Testis (tissue), 3 donors: ENCODE data around the gene PSMB10. TPM values are rescaled to one million over a fixed set of nuclear protein-coding genes. Genes with fewer than 3 reads are reported as not detected.

Experiments
- DNase-seq: peaks from one replicate; pipeline ENCODE4 v3.0.0-alpha.2; 2019
- H3K27ac ChIP-seq, 2 donors: fragments of 200-600 bp; sonication (generic); one replicate each; pipeline ENCODE4 v1.5.1; 2019
- H3K27me3 ChIP-seq: fragments of 200-600 bp; sonication (generic); one replicate; pipeline ENCODE4 v1.5.1; 2019
- H3K36me3 ChIP-seq: fragments of 200-600 bp; sonication (generic); one replicate; pipeline ENCODE4 v1.5.1; 2017; ENCODE audit warnings: low read depth; ENCODE audit errors: missing control alignments
- H3K4me1 ChIP-seq: fragments of 200-600 bp; sonication (generic); one replicate; pipeline ENCODE4 v1.5.1; 2019
- H3K4me3 ChIP-seq, 2 donors: fragments of 200-600 bp; sonication (generic); one replicate each; pipeline ENCODE4 v1.5.1; 2017 to 2019
- H3K9me3 ChIP-seq: fragments of 200-600 bp; sonication (generic); one replicate; pipeline ENCODE4 v1.5.1; 2017
- POLR2A ChIP-seq: fragments of 450-650 bp; IDR thresholded peaks from one replicate; pipeline ENCODE4 v1.6.1; 2017; ENCODE audit warnings: antibody characterized with exemption, mild to moderate bottlenecking, moderate library complexity
- WGBS, 2 donors: methylation state at CpG; one replicate each; pipeline ENCODE4 v1.1.5; 2018; 5-methylcytosine and 5-hydroxymethylcytosine counted together
- intact Hi-C: fragments of 100-400 bp; cut with DNase I; formaldehyde crosslinking; loops from one replicate; pipeline ENCODE4 v1.15.1; 2023; ENCODE audit warnings: low total_unique reads
- polyA plus RNA-seq: library from polyadenylated mRNA; stranded (reverse); fragments of 350-450 nt; fragmentation: Illumina TruSeq; extraction: RNeasy Lipid Tissue Mini Kit (QIAGEN cat#74804); gene quantifications from one replicate; pipeline ENCODE4 v1.2.3, GENCODE V29; 2014; ENCODE audit warnings: low read depth, low replicate concordance; ENCODE audit not compliant: insufficient read depth
- total RNA-seq, 2 donors: library from RNA; depleted of rRNA; stranded (reverse); fragments of >200 nt; gene quantifications; one replicate each; pipeline ENCODE4 v1.2.3, GENCODE V29; 2016
- TF ChIP-seq, protein P1 (sequence below), 3 experiments: fragments of 450-650 bp in 2 of 3; fragments of 200-600 bp in 1 of 3; sonication (generic) in 1 of 3; IDR thresholded peaks; one replicate each; pipeline ENCODE4 v1.5.1; 2016 to 2019; ENCODE audit warnings: antibody characterized with exemption in 3 of 3, mild to moderate bottlenecking in 2 of 3, moderate library complexity in 1 of 3

The PSMB10 gene
- total and polyA plus RNA-seq, 3 donors from 2014 or later: 13.2 to 49.1 (median 14.2) TPM

DNA sequence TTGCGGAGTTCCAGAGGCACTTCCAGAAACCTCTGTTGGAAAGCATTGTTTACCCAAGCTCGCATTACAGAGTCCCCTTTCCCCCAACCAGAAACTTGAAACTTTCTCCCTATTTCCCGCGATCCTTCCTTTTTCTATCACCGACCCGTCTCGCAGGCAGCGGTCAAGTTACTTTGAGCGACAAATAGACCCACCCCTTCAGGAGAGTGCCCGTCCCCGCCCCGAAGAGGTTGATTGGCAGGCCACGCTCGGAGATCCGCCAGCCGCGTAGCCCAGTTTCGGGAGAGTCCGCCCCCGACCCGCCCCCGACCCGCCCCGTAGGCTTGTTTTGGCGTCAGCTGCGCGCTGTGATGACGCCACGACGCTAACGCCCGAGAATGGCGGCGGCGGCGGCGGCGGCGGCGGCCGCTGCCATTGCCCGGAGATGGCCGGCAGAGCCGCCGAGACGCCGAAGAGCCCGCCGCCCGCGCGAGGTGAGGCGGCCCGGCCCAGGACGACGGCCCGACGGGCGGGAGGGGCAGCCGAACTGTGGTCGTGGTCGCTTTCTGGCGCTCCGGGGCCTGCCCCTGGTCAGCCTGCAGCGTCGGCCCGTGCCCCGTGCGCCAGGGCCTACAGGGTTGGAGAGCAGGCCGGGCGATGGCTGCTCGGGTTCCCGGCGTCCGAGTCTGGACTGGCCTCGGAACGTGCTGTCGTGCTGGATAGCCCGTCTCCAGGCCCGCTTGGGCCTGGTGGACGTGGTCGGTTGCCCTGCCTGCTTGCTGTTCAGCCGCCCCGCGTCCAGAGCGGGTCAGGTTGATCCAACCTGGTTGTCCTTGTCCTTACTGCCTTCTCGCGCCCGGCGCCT, 43.5 kb downstream of the PSMB10 start, which contains the start of gene PSKH1:
TSS of gene PSKH1 (plus strand) at position 356 of the 844 bp plus-strand sequence. CDS start 15,496 bp downstream, outside the sequence.
- intact Hi-C loops: no loop called here
- Histone ChIP-seq H3K4me3 (peak within 1 kb of the TSS; percentile 90 to 96), H3K9me3 (no peaks in the 10 kb centered on the region), H3K27ac (peak within 1 kb of the TSS; percentile 93 to 94), H3K27me3 (no peaks in the 10 kb centered on the region), H3K4me1 (peaks cover 18% of the 10 kb centered on the region), H3K36me3 (no peaks in the 10 kb centered on the region)
- 1% methylated on average over 14 to 31 of the region's 90 CpGs for WGBS, 2 donors
- peak; percentile 20 for TF ChIP-seq POLR2A
- TF ChIP-seq, protein P1, sequence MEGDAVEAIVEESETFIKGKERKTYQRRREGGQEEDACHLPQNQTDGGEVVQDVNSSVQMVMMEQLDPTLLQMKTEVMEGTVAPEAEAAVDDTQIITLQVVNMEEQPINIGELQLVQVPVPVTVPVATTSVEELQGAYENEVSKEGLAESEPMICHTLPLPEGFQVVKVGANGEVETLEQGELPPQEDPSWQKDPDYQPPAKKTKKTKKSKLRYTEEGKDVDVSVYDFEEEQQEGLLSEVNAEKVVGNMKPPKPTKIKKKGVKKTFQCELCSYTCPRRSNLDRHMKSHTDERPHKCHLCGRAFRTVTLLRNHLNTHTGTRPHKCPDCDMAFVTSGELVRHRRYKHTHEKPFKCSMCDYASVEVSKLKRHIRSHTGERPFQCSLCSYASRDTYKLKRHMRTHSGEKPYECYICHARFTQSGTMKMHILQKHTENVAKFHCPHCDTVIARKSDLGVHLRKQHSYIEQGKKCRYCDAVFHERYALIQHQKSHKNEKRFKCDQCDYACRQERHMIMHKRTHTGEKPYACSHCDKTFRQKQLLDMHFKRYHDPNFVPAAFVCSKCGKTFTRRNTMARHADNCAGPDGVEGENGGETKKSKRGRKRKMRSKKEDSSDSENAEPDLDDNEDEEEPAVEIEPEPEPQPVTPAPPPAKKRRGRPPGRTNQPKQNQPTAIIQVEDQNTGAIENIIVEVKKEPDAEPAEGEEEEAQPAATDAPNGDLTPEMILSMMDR (IDR thresholded peaks at IDR 0.05): no peak
- peak; percentile 98 for DNase-seq

DNA sequence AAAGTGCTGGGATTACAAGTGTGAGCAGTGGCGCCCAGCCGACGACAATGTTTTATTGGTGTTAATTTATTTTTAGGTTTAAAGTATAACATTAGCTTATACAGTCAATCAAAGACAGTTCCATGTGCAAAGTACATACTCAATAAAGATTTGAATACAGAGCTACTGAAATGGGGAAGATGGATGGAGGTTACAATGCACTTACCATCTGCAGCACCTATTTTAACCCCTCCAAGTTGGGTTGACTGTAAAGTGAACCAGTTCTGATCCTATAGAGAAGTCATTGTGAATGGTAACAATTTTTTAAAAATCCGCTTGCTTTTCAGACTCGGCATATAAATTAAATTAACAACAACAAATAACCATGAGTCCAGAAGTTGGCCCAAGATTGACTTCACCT, 44.3 kb downstream of the PSMB10 start:
- H3K9me3 ChIP-seq: no peaks in the 10 kb centered on the region
- 21 to 36% methylated on average over 5 of the region's 5 CpGs for WGBS, 2 donors
- no peak for TF ChIP-seq POLR2A
- TF ChIP-seq, protein P1 (IDR thresholded peaks at IDR 0.05): no peak
- H3K27me3 ChIP-seq: no peaks in the 10 kb centered on the region
- H3K4me1 ChIP-seq: peaks cover 18% of the 10 kb centered on the region
- peak overlapping the region in 1 of 2 donors; percentile 93 for H3K27ac ChIP-seq
- intact Hi-C loops: no loop called here
- DNase-seq: no peak
- H3K4me3 ChIP-seq: peak overlapping the region; percentile 90 to 96
- no peaks in the 10 kb centered on the region for H3K36me3 ChIP-seq

DNA sequence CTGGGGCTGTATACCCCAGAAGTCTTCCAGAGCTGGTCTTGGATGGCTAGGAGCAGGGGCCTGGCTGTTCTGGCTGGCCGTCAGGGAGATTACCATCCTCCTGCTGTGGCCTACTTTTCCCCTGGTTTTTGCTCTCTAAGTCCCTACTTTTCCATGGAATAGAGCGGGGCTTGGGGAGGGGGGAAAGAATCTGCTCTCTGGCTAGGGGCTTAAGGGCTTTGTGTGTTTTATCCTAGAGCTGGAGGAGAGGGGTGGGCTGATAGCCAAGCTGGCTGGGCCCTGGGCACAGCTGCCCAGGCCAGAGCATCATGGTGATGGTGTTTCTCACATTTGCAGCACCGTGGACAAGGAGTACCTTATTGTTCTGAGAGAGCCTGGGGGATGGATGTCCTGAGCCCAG, 48.3 kb downstream of the PSMB10 start:
- H3K36me3 ChIP-seq: no peaks in the 10 kb centered on the region
- peaks cover 11% of the 10 kb centered on the region for H3K4me1 ChIP-seq
- no peak overlapping the region for H3K27ac ChIP-seq
- 63 to 82% methylated on average over 3 of the region's 3 CpGs for WGBS, 2 donors
- no peaks in the 10 kb centered on the region for H3K9me3 ChIP-seq
- H3K27me3 ChIP-seq: no peaks in the 10 kb centered on the region
- H3K4me3 ChIP-seq: no peak overlapping the region
- no peak for DNase-seq
- intact Hi-C loops: no loop called here
- TF ChIP-seq, protein P1 (IDR thresholded peaks at IDR 0.05): no peak
- TF ChIP-seq POLR2A: no peak

DNA sequence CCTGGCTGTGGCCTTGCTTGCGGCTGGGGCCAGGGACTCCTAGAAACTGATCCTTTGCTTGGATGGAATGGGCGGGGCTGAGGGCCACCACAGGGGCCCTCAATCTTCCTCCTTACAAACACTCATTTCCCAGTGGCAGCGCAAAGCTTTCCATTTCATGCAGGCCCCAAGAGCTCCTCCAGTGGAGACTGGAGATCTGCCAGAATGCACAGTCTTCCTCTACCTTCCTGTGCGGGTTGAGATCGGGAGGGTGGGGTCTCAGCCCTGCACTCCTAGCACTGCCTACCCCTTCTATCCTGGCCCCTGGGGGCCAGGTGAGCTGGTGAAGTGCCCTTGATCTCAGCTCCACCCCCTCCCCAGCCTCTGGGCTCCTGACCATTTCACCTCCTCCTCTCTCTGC, 50.3 kb downstream of the PSMB10 start:
- 93 to 97% methylated on average over 5 of the region's 5 CpGs for WGBS, 2 donors
- no peak overlapping the region for H3K27ac ChIP-seq
- no peak overlapping the region for H3K4me3 ChIP-seq
- TF ChIP-seq, protein P1 (IDR thresholded peaks at IDR 0.05): no peak
- no peak for TF ChIP-seq POLR2A
- no peak for DNase-seq
- no peaks in the 10 kb centered on the region for H3K9me3 ChIP-seq
- intact Hi-C loops: no loop called here
- H3K4me1 ChIP-seq: peaks cover 13% of the 10 kb centered on the region
- H3K27me3 ChIP-seq: no peaks in the 10 kb centered on the region
- no peaks in the 10 kb centered on the region for H3K36me3 ChIP-seq
